Effector CD8-positive, alpha-beta T cell (primary cell): ENCODE results near the gene ZFR.
"Not testable (repeated sequence)": the region's sequence is repeated elsewhere in the genome, so short reads cannot be mapped to it uniquely, and the experiment has no call there.

ENCODE experiments used
- DNase-seq: peaks from one replicate; lab custom pipeline; 2025; lab: John Stamatoyannopoulos, UW

ZFR gene

GRCh38 chr5:32452316-32452715 lies 7.8 kb upstream of the ZFR start:
- not testable (repeated sequence) for DNase-seq

GRCh38 chr5:32450952-32451351 lies 6.4 kb upstream of the ZFR start:
- no peak for DNase-seq

- DNase-seq: no peak
Observed at GRCh38 chr5:32449262-32449661, 4.7 kb upstream of the ZFR start.

- no peak for DNase-seq
Observed at GRCh38 chr5:32446630-32447029, 2.1 kb upstream of the ZFR start.

GRCh38 chr5:32445831-32446614 lies 1.5 kb upstream of the ZFR start:
- DNase-seq: no peak

- no peak for DNase-seq
Observed at GRCh38 chr5:32445287-32445758, 783 bp upstream of the ZFR start.

GRCh38 chr5:32443541-32444430 lies 754 bp downstream of the ZFR start:
- DNase-seq: peak; percentile 41

GRCh38 chr5:32443145-32443540 lies 1.4 kb downstream of the ZFR start:
- no peak for DNase-seq

GRCh38 chr5:32439086-32439642 lies 5.4 kb downstream of the ZFR start:
- DNase-seq: no peak

- no peak for DNase-seq
Observed at GRCh38 chr5:32436553-32437242, 7.8 kb downstream of the ZFR start.

- DNase-seq: no peak
Observed at GRCh38 chr5:32435383-32435782, 9.2 kb downstream of the ZFR start.

- no peak for DNase-seq
Observed at GRCh38 chr5:32434221-32434620, 10.3 kb downstream of the ZFR start.

- no peak for DNase-seq
Observed at GRCh38 chr5:32432633-32433032, 11.9 kb downstream of the ZFR start.

GRCh38 chr5:32430825-32431224 lies 13.7 kb downstream of the ZFR start:
- DNase-seq: not testable (repeated sequence)

GRCh38 chr5:32428426-32428825 lies 16.1 kb downstream of the ZFR start:
- no peak for DNase-seq

- DNase-seq: no peak
Observed at GRCh38 chr5:32426440-32427151, 17.9 kb downstream of the ZFR start.

- no peak for DNase-seq
Observed at GRCh38 chr5:32422697-32423096, 21.8 kb downstream of the ZFR start.

GRCh38 chr5:32421075-32421474 lies 23.5 kb downstream of the ZFR start:
- no peak for DNase-seq

- DNase-seq: no peak
Observed at GRCh38 chr5:32420506-32420905, 24.0 kb downstream of the ZFR start.

- no peak for DNase-seq
Observed at GRCh38 chr5:32419791-32420190, 24.7 kb downstream of the ZFR start.
